ENCODE results near the gene CDNF.

The CDNF gene

GRCh38 chr10:14784459-14785055, 53.3 kb downstream of the CDNF start:
- no peak for DNase-seq

GRCh38 chr10:14782691-14783363, 55.0 kb downstream of the CDNF start:
- DNase-seq = no peak

GRCh38 chr10:14781763-14782162, 56.1 kb downstream of the CDNF start:
- DNase-seq = no peak

GRCh38 chr10:14779001-14779651, 58.7 kb downstream of the CDNF start:
- no peak for DNase-seq

- no peak for DNase-seq
Observed at GRCh38 chr10:14776546-14776945, 61.3 kb downstream of the CDNF start.

GRCh38 chr10:14775656-14776055, 62.2 kb downstream of the CDNF start:
- DNase-seq = no peak

- no peak for DNase-seq
Observed at GRCh38 chr10:14774797-14775196, 63.0 kb downstream of the CDNF start, which contains the start of gene FAM107B. TSS of gene FAM107B (minus strand) at chr10:14774897. CDS start at chr10:14774663, 234 bp downstream.

- no peak for DNase-seq
Observed at GRCh38 chr10:14774214-14774580, 63.6 kb downstream of the CDNF start.

- no peak for DNase-seq
Observed at GRCh38 chr10:14773551-14774213, 64.2 kb downstream of the CDNF start.

GRCh38 chr10:14772399-14772798, 65.4 kb downstream of the CDNF start:
- DNase-seq = no peak

- DNase-seq = no peak
Observed at GRCh38 chr10:14770927-14771326, 66.9 kb downstream of the CDNF start.
